GM23338 (cell line): ENCODE results near the gene SIAE.

Source experiments
- CREB1 ChIP-seq: fragments of 250-450 bp; sonication (Bioruptor Pico); IDR thresholded peaks from 2 replicates; pipeline ENCODE4 v1.5.0; 2020; ENCODE audit warnings: low read depth, mild to moderate bottlenecking, moderate library complexity
- ETS1 ChIP-seq: IDR thresholded peaks from 2 replicates; pipeline ENCODE4 v1.6.1; 2016; ENCODE audit warnings: antibody characterized with exemption
- EZH2 ChIP-seq: fragments of 200-600 bp; sonication (generic); IDR thresholded peaks from one replicate; pipeline ENCODE4 v1.8.0; 2017; ENCODE audit warnings: antibody characterized with exemption, mild to moderate bottlenecking, low read depth; ENCODE audit not compliant: unreplicated experiment
- EZH2phosphoT487 ChIP-seq: fragments of 200-600 bp; sonication (generic); IDR thresholded peaks from one replicate; pipeline ENCODE4 v1.8.1; 2018; ENCODE audit warnings: antibody characterized with exemption; ENCODE audit not compliant: unreplicated experiment
- JUNB ChIP-seq: IDR thresholded peaks from one replicate; pipeline ENCODE4 v1.6.1; 2016; ENCODE audit warnings: antibody characterized with exemption; ENCODE audit not compliant: unreplicated experiment
- NANOG ChIP-seq: IDR thresholded peaks from 2 replicates; pipeline ENCODE4 v1.6.1; 2016; ENCODE audit warnings: antibody characterized with exemption, borderline replicate concordance
- POLR2AphosphoS5 ChIP-seq: IDR thresholded peaks from 2 replicates; pipeline ENCODE4 v1.6.1; 2016; ENCODE audit warnings: antibody characterized with exemption, low read depth
- REST ChIP-seq: IDR thresholded peaks from one replicate; pipeline ENCODE4 v1.6.1; 2018; ENCODE audit warnings: antibody characterized with exemption; ENCODE audit not compliant: unreplicated experiment
- STAT1 ChIP-seq: IDR thresholded peaks from one replicate; pipeline ENCODE4 v1.6.1; 2016; ENCODE audit warnings: antibody characterized with exemption; ENCODE audit not compliant: unreplicated experiment
- ZNF114 ChIP-seq: fragments of 250-450 bp; sonication (Bioruptor Pico); IDR thresholded peaks from 2 replicates; pipeline ENCODE4 v1.5.0; 2020; ENCODE audit warnings: mild to moderate bottlenecking, moderate library complexity
- ZNF331 ChIP-seq: fragments of 250-450 bp; sonication (Bioruptor Pico); IDR thresholded peaks from 2 replicates; pipeline ENCODE4 v1.5.0; 2020; ENCODE audit warnings: low read depth, mild to moderate bottlenecking, moderate library complexity
- ZNF462 ChIP-seq: fragments of 250-450 bp; sonication (Bioruptor Pico); IDR thresholded peaks from 2 replicates; pipeline ENCODE4 v1.5.0; 2020; ENCODE audit warnings: mild to moderate bottlenecking, moderate library complexity
- TF ChIP-seq, protein P1 (sequence below), 2 experiments: fragments of 200-600 bp in 1 of 2; sonication (generic) in 1 of 2; conservative IDR thresholded peaks; 2 replicates each; pipeline versions ENCODE4 v1.5.1 to v1.6.1; 2016 to 2017; ENCODE audit warnings: antibody characterized with exemption in 2 of 2, low read depth in 2 of 2, mild to moderate bottlenecking in 2 of 2, moderate library complexity in 1 of 2

- TF ChIP-seq POLR2AphosphoS5 (no peak), ZNF462 (no peak), REST (no peak), EZH2 (no peak), ZNF114 (CRISPR knock-in tag) (no peak), EZH2phosphoT487 (no peak), ETS1 (no peak), CREB1 (CRISPR knock-in tag) (no peak), STAT1 (no peak), JUNB (no peak), NANOG (no peak), ZNF331 (CRISPR knock-in tag) (no peak)
- TF ChIP-seq, protein P1, sequence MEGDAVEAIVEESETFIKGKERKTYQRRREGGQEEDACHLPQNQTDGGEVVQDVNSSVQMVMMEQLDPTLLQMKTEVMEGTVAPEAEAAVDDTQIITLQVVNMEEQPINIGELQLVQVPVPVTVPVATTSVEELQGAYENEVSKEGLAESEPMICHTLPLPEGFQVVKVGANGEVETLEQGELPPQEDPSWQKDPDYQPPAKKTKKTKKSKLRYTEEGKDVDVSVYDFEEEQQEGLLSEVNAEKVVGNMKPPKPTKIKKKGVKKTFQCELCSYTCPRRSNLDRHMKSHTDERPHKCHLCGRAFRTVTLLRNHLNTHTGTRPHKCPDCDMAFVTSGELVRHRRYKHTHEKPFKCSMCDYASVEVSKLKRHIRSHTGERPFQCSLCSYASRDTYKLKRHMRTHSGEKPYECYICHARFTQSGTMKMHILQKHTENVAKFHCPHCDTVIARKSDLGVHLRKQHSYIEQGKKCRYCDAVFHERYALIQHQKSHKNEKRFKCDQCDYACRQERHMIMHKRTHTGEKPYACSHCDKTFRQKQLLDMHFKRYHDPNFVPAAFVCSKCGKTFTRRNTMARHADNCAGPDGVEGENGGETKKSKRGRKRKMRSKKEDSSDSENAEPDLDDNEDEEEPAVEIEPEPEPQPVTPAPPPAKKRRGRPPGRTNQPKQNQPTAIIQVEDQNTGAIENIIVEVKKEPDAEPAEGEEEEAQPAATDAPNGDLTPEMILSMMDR (conservative IDR thresholded peaks at IDR 0.05; ENCODE audit: low read depth in 2 of 2): no peak
Measured at GRCh38 chr11:124605719-124606118, 67.8 kb downstream of the SIAE start.
